Naive thymus-derived CD4-positive, alpha-beta T cell (primary cell): ENCODE results near the gene MBNL2. TPM values are rescaled to one million over a fixed set of nuclear protein-coding genes. Genes with fewer than 3 reads are reported as not detected.
A peak's percentile ranks its signal among the peaks of the same experiment; 100 is the strongest.

Experiments used
- ATAC-seq: fragments of 150-1000 bp; cut with Tn5 transposase; 2 replicates; pipeline ENCODE4 v1.10.0; 2021; ENCODE audit warnings: mild to moderate bottlenecking, moderate library complexity
- CTCF ChIA-PET: fragments of 350-600 bp; sonication (Branson Sonifier 250); formaldehyde crosslinking; loops from one replicate; lab custom pipeline; 2021; ENCODE audit warnings: antibody characterized with exemption; lab: Charles Lee
- POLR2A ChIA-PET: fragments of 350-600 bp; sonication (Branson Sonifier 250); formaldehyde crosslinking; loops from one replicate; lab custom pipeline; 2021; ENCODE audit warnings: antibody characterized with exemption, inconsistent platforms; lab: Charles Lee
- DNase-seq, 9 donors: peaks; one replicate each; pipeline versions ENCODE4 v3.0.0 to v3.0.0-alpha.2; 2020 to 2022; ENCODE audit warnings: mixed read lengths in 1 of 9
- H3K27ac ChIP-seq: one replicate; pipeline ENCODE4 v1.7.0; 2013; ENCODE audit warnings: mild to moderate bottlenecking, low read depth, low read length, moderate library complexity
- H3K27me3 ChIP-seq, 2 donors: one replicate each; pipeline ENCODE4 v1.7.0; 2013; ENCODE audit warnings: low read length in 2 of 2, mild to moderate bottlenecking in 2 of 2, moderate library complexity in 2 of 2; ENCODE audit not compliant: control insufficient read depth in 2 of 2, insufficient read depth in 2 of 2
- H3K36me3 ChIP-seq, 3 experiments: 1 replicate in 2 of 3; 2 replicates in 1 of 3; pipeline ENCODE4 v1.7.0; 2013; ENCODE audit warnings: low read length in 3 of 3, mild to moderate bottlenecking in 3 of 3, moderate library complexity in 1 of 3; ENCODE audit not compliant: insufficient read depth in 3 of 3, control insufficient read depth in 2 of 3
- H3K4me1 ChIP-seq, 2 donors: one replicate each; pipeline ENCODE4 v1.7.0; 2013; ENCODE audit warnings: low read length in 2 of 2, mild to moderate bottlenecking in 2 of 2, moderate library complexity in 1 of 2; ENCODE audit not compliant: control insufficient read depth in 2 of 2, insufficient read depth in 2 of 2
- H3K4me3 ChIP-seq: 2 replicates; pipeline ENCODE4 v1.7.0; 2013; ENCODE audit warnings: mild to moderate bottlenecking, low read length
- H3K9me3 ChIP-seq, 3 experiments: 1 replicate in 2 of 3; 2 replicates in 1 of 3; pipeline ENCODE4 v1.7.0; 2013; ENCODE audit warnings: low read length in 3 of 3; ENCODE audit not compliant: control insufficient read depth in 2 of 3
- H3K27ac Mint-ChIP-seq, 9 donors: one replicate each; pipeline ENCODE4 v1.8.0; 2020 to 2022; ENCODE audit warnings: mixed read lengths in 9 of 9, mild to moderate bottlenecking in 8 of 9, moderate library complexity in 5 of 9, inconsistent platforms in 2 of 9
- H3K27me3 Mint-ChIP-seq, 5 donors: one replicate each; pipeline ENCODE4 v1.8.0; 2021 to 2022; ENCODE audit warnings: mixed read lengths in 5 of 5, mild to moderate bottlenecking in 1 of 5
- H3K36me3 Mint-ChIP-seq, 5 donors: one replicate each; pipeline ENCODE4 v1.8.0; 2020 to 2022; ENCODE audit warnings: mixed read lengths in 5 of 5, mild to moderate bottlenecking in 3 of 5, inconsistent platforms in 1 of 5
- H3K4me1 Mint-ChIP-seq, 7 donors: one replicate each; pipeline ENCODE4 v1.8.0; 2020 to 2022; ENCODE audit warnings: mixed read lengths in 7 of 7, mild to moderate bottlenecking in 3 of 7, inconsistent platforms in 1 of 7
- H3K4me3 Mint-ChIP-seq, 10 donors: one replicate each; pipeline ENCODE4 v1.8.0; 2020 to 2022; ENCODE audit warnings: mild to moderate bottlenecking in 10 of 10, mixed read lengths in 10 of 10, moderate library complexity in 6 of 10, inconsistent platforms in 2 of 10
- H3K9me3 Mint-ChIP-seq, 11 donors: one replicate each; pipeline ENCODE4 v1.8.0; 2020 to 2022; ENCODE audit warnings: mixed read lengths in 11 of 11, mild to moderate bottlenecking in 4 of 11, inconsistent platforms in 1 of 11, moderate library complexity in 1 of 11
- intact Hi-C, 2 donors: fragments of 100-400 bp; cut with micrococcal nuclease; formaldehyde crosslinking; loops; one replicate each; pipeline ENCODE4 v1.15.1; 2023
- polyA plus RNA-seq, 2 donors: library from polyadenylated mRNA; unstranded; fragments of 300-500 nt; fragmentation: Illumina TruSeq; gene quantifications; one replicate each; pipeline ENCODE4 v1.2.3, GENCODE V29; 2021
- total RNA-seq, 6 experiments: library from RNA in 5 of 6; stranded (reverse) in 5 of 6; gene quantifications; 1 replicate in 5 of 6; 2 replicates in 1 of 6; pipeline ENCODE4 v1.2.3 and lab custom pipeline; 2021 to 2026

Gene MBNL2
- total and polyA plus RNA-seq, 7 experiments from 2014 or later, result 13.4 to 28.6 (median 23.3) TPM

DNA sequence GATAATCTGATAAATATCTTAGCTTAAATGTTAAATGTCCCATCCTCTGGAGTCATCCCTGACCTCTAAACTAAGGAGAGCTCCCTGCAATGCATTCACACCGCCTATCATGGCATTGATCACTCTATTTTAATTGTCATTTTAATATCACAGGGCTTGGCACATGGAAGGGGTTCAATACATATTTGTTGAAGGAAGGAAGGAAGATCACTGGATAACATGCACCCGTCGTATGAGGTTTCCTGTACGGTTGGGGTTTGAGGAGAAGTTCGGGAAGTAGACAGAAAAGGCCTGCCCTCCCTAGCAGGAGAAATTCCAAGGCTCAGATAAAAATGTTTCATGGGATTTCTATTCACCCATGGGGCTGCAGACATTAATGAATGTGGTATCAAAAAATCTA lies 102.0 kb downstream of the MBNL2 start:
- Histone ChIP-seq H3K9me3 (no peaks in the 10 kb centered on the region), H3K27me3 (no peaks in the 10 kb centered on the region), H3K4me3 (no peak overlapping the region), H3K36me3 (no peaks in the 10 kb centered on the region), H3K27ac (no peak overlapping the region), H3K4me1 (no peaks in the 10 kb centered on the region)
- intact Hi-C loops, result no loop called here
- H3K9me3 Mint-ChIP-seq, result no peaks in the 10 kb centered on the region
- POLR2A ChIA-PET, result no interaction called here
- H3K27ac Mint-ChIP-seq, result peak overlapping the region in 1 of 9 donors; percentile 33
- H3K4me1 Mint-ChIP-seq, result peaks cover 0 to 30% (median 21%) of the 10 kb centered on the region in 7 donors
- no peaks in the 10 kb centered on the region for H3K27me3 Mint-ChIP-seq
- CTCF ChIA-PET, result no interaction called here
- ATAC-seq (no peak), DNase-seq (no peak)
- H3K4me3 Mint-ChIP-seq, result no peak overlapping the region
- peaks cover 0 to 22% (median 0%) of the 10 kb centered on the region in 5 donors for H3K36me3 Mint-ChIP-seq

DNA sequence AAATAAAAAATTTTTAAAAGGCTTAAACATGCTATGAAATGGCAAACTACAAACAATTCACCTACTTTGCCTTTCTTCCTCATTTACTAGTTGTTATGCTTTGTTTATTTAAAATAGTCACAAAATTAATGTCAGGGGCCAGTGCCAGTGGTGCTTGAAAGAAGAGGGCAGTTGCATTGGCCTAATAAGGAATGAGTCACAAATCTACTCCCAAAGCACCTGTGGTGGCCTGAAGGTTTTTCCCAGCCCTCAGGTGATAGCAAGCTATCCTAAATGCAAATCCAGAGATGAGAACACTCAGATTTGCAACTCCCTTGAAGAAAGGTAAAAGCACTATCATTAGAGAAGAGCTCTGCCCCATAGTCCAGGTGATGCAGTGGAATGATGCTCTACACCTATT lies 103.6 kb downstream of the MBNL2 start:
- Mint-ChIP-seq H3K36me3 (peaks cover 0 to 18% (median 0%) of the 10 kb centered on the region in 5 donors), H3K27ac (no peak overlapping the region), H3K4me3 (no peak overlapping the region), H3K27me3 (no peaks in the 10 kb centered on the region), H3K9me3 (no peaks in the 10 kb centered on the region), H3K4me1 (peaks cover 0 to 38% (median 30%) of the 10 kb centered on the region in 7 donors)
- H3K27me3 ChIP-seq, result no peaks in the 10 kb centered on the region
- CTCF ChIA-PET, result no interaction called here
- POLR2A ChIA-PET, result no interaction called here
- no peak overlapping the region for H3K4me3 ChIP-seq
- H3K27ac ChIP-seq, result no peak overlapping the region
- DNase-seq (no peak), ATAC-seq (no peak)
- no peaks in the 10 kb centered on the region for H3K36me3 ChIP-seq
- intact Hi-C loops, result no loop called here
- no peaks in the 10 kb centered on the region for H3K9me3 ChIP-seq
- H3K4me1 ChIP-seq, result no peaks in the 10 kb centered on the region

GRCh38 chr13:97327086-97327485 lies 105.0 kb downstream of the MBNL2 start:
- peaks cover 0 to 34% (median 25%) of the 10 kb centered on the region in 7 donors for H3K4me1 Mint-ChIP-seq
- H3K4me3 ChIP-seq, result no peak overlapping the region
- CTCF ChIA-PET, result no interaction called here
- no peak overlapping the region for H3K27ac Mint-ChIP-seq
- no peaks in the 10 kb centered on the region for H3K9me3 Mint-ChIP-seq
- H3K9me3 ChIP-seq, result no peaks in the 10 kb centered on the region
- intact Hi-C loops, result no loop called here
- no peak overlapping the region for H3K27ac ChIP-seq
- POLR2A ChIA-PET, result interaction anchor here (0.8 kb wide), 1 partner anchor 1251 kb away, joined by 4 read pairs; no protein-coding TSS in a partner anchor
- H3K36me3 ChIP-seq, result no peaks in the 10 kb centered on the region
- H3K36me3 Mint-ChIP-seq, result peaks cover 0 to 13% (median 0%) of the 10 kb centered on the region in 5 donors
- H3K27me3 Mint-ChIP-seq, result no peaks in the 10 kb centered on the region
- ATAC-seq (no peak), DNase-seq (no peak)
- no peak overlapping the region for H3K4me3 Mint-ChIP-seq
- no peaks in the 10 kb centered on the region for H3K4me1 ChIP-seq
- no peaks in the 10 kb centered on the region for H3K27me3 ChIP-seq

GRCh38 chr13:97327506-97328221 lies 105.5 kb downstream of the MBNL2 start:
- H3K4me1 ChIP-seq, result no peaks in the 10 kb centered on the region
- peaks cover 0 to 38% (median 23%) of the 10 kb centered on the region in 7 donors for H3K4me1 Mint-ChIP-seq
- peak overlapping the region in 1 of 9 donors; percentile 59 for H3K27ac Mint-ChIP-seq
- no peak overlapping the region for H3K4me3 Mint-ChIP-seq
- intact Hi-C loops, result no loop called here
- no peak overlapping the region for H3K4me3 ChIP-seq
- no peak for ATAC-seq
- no peaks in the 10 kb centered on the region for H3K27me3 ChIP-seq
- H3K27ac ChIP-seq, result no peak overlapping the region
- H3K36me3 ChIP-seq, result no peaks in the 10 kb centered on the region
- H3K9me3 Mint-ChIP-seq, result no peaks in the 10 kb centered on the region
- no peak for DNase-seq
- H3K27me3 Mint-ChIP-seq, result no peaks in the 10 kb centered on the region
- no peaks in the 10 kb centered on the region for H3K9me3 ChIP-seq
- ChIA-PET POLR2A (interaction anchor here (0.8 kb wide), 1 partner anchor 1250 kb away, joined by 4 read pairs; no protein-coding TSS in a partner anchor), CTCF (interaction anchor here (0.6 to 0.9 kb wide), 3 partner anchors 26 to 310 kb away, joined by 3 to 5 read pairs (median 3); no protein-coding TSS in a partner anchor)
- H3K36me3 Mint-ChIP-seq, result peaks cover 0 to 18% (median 0%) of the 10 kb centered on the region in 5 donors

DNA sequence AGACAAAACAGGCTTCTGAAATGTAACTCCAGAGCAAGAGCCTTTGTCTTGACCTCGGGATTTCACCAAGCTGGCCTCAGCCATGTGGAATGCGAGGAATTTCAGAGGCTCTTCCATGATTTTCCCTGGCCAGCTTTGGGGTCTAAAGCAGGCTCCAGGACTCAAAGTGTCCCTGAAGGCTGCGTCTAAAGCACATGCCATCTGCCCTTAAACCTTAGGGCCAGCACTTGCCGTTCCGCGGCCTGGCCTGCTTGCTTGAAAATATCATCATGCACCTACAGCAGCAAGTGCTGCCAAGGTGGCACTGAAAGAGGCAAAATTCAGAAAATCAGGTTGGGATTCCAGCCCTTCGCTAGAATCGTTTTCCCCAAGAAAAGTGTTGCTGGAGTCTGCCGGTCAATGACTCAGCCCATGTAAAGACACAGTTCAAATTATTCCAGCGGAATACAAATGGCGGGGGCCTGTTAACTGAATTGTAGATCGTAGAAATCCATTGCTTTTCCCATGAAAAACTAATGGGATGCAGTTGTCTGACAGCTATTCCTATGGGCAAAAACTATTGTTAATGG lies 106.2 kb downstream of the MBNL2 start:
- Mint-ChIP-seq H3K27ac (no peak overlapping the region), H3K4me3 (no peak overlapping the region), H3K27me3 (no peaks in the 10 kb centered on the region), H3K9me3 (no peaks in the 10 kb centered on the region), H3K4me1 (peaks cover 0 to 40% (median 26%) of the 10 kb centered on the region in 7 donors), H3K36me3 (peaks cover 0 to 24% (median 0%) of the 10 kb centered on the region in 5 donors)
- ChIA-PET POLR2A (no interaction called here), CTCF (interaction anchor here (0.6 to 0.9 kb wide), 3 partner anchors 25 to 311 kb away, joined by 3 to 5 read pairs (median 3); no protein-coding TSS in a partner anchor)
- H3K27ac ChIP-seq, result no peak overlapping the region
- H3K9me3 ChIP-seq, result no peaks in the 10 kb centered on the region
- no peak for DNase-seq
- no peaks in the 10 kb centered on the region for H3K4me1 ChIP-seq
- H3K36me3 ChIP-seq, result no peaks in the 10 kb centered on the region
- ATAC-seq, result no peak
- intact Hi-C loops, result no loop called here
- H3K27me3 ChIP-seq, result no peaks in the 10 kb centered on the region
- no peak overlapping the region for H3K4me3 ChIP-seq

DNA sequence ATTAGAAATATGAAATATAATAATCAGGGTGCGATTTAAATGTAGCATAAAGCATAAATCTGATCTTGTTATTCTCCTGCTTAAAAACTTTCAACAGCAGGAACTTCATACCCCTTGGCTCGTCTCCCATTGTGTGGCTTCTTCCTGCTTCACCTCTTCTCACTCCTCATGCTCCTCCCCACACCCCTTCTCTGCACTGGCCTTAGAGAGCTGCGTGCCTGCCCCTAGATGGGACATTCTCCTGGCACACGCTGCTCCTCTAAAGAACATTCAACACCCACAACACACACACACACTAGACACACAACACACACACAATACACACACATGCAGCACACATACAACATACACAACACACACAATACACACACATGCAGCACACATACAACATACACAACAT lies 107.2 kb downstream of the MBNL2 start:
- Mint-ChIP-seq H3K36me3 (peaks cover 0 to 24% (median 0%) of the 10 kb centered on the region in 5 donors), H3K4me1 (peaks cover 0 to 42% (median 26%) of the 10 kb centered on the region in 7 donors), H3K4me3 (no peak overlapping the region), H3K27ac (peak overlapping the region in 2 of 9 donors; percentile 14 to 82), H3K27me3 (no peaks in the 10 kb centered on the region), H3K9me3 (no peaks in the 10 kb centered on the region)
- ATAC-seq, result no peak
- Histone ChIP-seq H3K27me3 (no peaks in the 10 kb centered on the region), H3K9me3 (no peaks in the 10 kb centered on the region), H3K36me3 (no peaks in the 10 kb centered on the region), H3K27ac (no peak overlapping the region), H3K4me1 (no peaks in the 10 kb centered on the region), H3K4me3 (no peak overlapping the region)
- POLR2A ChIA-PET, result interaction anchor here (0.5 kb wide), 1 partner anchor 121 kb away, joined by 4 read pairs; no protein-coding TSS in a partner anchor
- CTCF ChIA-PET, result no interaction called here
- DNase-seq, result no peak
- intact Hi-C loops, result no loop called here
